Fibroblast of lung (primary cell): Measurements from ENCODE around the gene PTPN13.

Experiments
- CTCF ChIP-seq, 2 donors: IDR thresholded peaks in 1 of 2; conservative IDR thresholded peaks in 1 of 2; 1 replicate in 1 of 2; 2 replicates in 1 of 2; pipeline ENCODE4 v1.5.1; 2011 to 2012; ENCODE audit warnings: low read length in 2 of 2, control low read depth in 1 of 2, inconsistent platforms in 1 of 2, low read depth in 1 of 2, mild to moderate bottlenecking in 1 of 2
- EZH2 ChIP-seq: IDR thresholded peaks from 2 replicates; pipeline ENCODE4 v1.5.1; 2012; ENCODE audit warnings: low read length, control low read depth, mild to moderate bottlenecking; ENCODE audit errors: missing control alignments

- TF ChIP-seq CTCF (conservative IDR thresholded peaks at IDR 0.05 in 1 of 2, IDR thresholded peaks at IDR 0.05 in 1 of 2; ENCODE audit: low read depth in 1 of 2, low read length in 2 of 2) (no peak), EZH2 (no peak)
These were observed 6.6 kb upstream of the PTPN13 start for GRCh38 chr4:86587381-86588140.
